Esophagus muscularis mucosa (tissue), 3 donors: ENCODE data around the gene STYX.

Experiments
- CTCF ChIP-seq, 3 experiments: fragments of 200-600 bp in 2 of 3; fragments of 450-650 bp in 1 of 3; sonication (generic) in 2 of 3; IDR thresholded peaks; one replicate each; pipeline ENCODE4 v1.5.1; 2017 to 2019; ENCODE audit warnings: antibody characterized with exemption in 3 of 3, mild to moderate bottlenecking in 2 of 3, moderate library complexity in 1 of 3
- POLR2A ChIP-seq: fragments of 450-650 bp; IDR thresholded peaks from one replicate; pipeline ENCODE4 v1.6.1; 2017; ENCODE audit warnings: antibody characterized with exemption, moderate library complexity, mild to moderate bottlenecking, low read depth
- POLR2AphosphoS5 ChIP-seq, 2 donors: sonication (generic); formaldehyde crosslinking; IDR thresholded peaks; one replicate each; pipeline ENCODE4 v1.6.1; 2017; ENCODE audit warnings: antibody characterized with exemption in 2 of 2

GRCh38 chr14:52791223-52792096 is 61.5 kb downstream of the STYX start, which contains the start of gene GNPNAT1:
- TF ChIP-seq CTCF (IDR thresholded peaks at IDR 0.05) = no peak
- TF ChIP-seq POLR2AphosphoS5 (IDR thresholded peaks at IDR 0.05) = peak; percentile 77 to 89
- peak; percentile 34 for TF ChIP-seq POLR2A
